HepG2 (cell line): ENCODE data around the gene FAF1. TPM values are rescaled to one million over a fixed set of nuclear protein-coding genes. Genes with fewer than 3 reads are reported as not detected.

ENCODE experiments used
- ATAC-seq: fragments of 200-7000 bp; cut with Tn5 transposase; 3 replicates; pipeline ENCODE4 v1.9.1; 2020; ENCODE audit warnings: mild to moderate bottlenecking, moderate library complexity
- BruUV-seq: library from RNA; stranded (reverse); fragments of 400-500 nt; replicated peaks from 2 replicates; lab custom pipeline; 2021; lab: Mats Ljungman, UMichigan
- CTCF ChIA-PET: fragments of 300-600 bp; formaldehyde crosslinking; extraction: SDS; loops from one replicate; lab custom pipeline; 2021; ENCODE audit warnings: low total read pairs, inconsistent platforms, low intra/inter-chr PET ratio; lab: Yijun Ruan, JAX
- POLR2A ChIA-PET: fragments of 350-600 bp; sonication (Branson Sonifier 250); formaldehyde crosslinking; loops from one replicate; lab custom pipeline; 2020; ENCODE audit warnings: antibody characterized with exemption, inconsistent platforms; lab: Yijun Ruan, JAX
- DNase-seq: peaks from one replicate; pipeline ENCODE4 v3.0.0-alpha.2; 2015; ENCODE audit warnings: low spot score
- FAIRE-seq: peaks from 3 replicates; lab custom pipeline; 2011; peaks lifted over from hg19 to GRCh38; lab: Jason Lieb, UNC
- H2AFZ ChIP-seq: one replicate; pipeline ENCODE4 v1.6.1; 2011; ENCODE audit warnings: low read length, inconsistent platforms
- H3K27ac ChIP-seq: fragments of 300-600 bp; 3 replicates; pipeline ENCODE4 v1.8.0; 2011; ENCODE audit warnings: mixed run types, mild to moderate bottlenecking, mixed read lengths, low read length, inconsistent platforms; ENCODE audit not compliant: insufficient read depth; ENCODE audit errors: extremely low read length
- H3K27me3 ChIP-seq, 2 experiments: fragments of 200-600 bp in 1 of 2; 2 replicates in 1 of 2; 3 replicates in 1 of 2; pipeline versions ENCODE4 v1.6.0 to v1.8.0; 2011; ENCODE audit warnings: low read length in 2 of 2, mild to moderate bottlenecking in 2 of 2, moderate library complexity in 2 of 2, inconsistent platforms in 1 of 2; ENCODE audit not compliant: insufficient read depth in 2 of 2, control insufficient read depth in 1 of 2
- H3K36me3 ChIP-seq, 2 experiments: fragments of 200-600 bp in 1 of 2; replicated peaks in 1 of 2; 2 replicates in 1 of 2; 3 replicates in 1 of 2; pipeline versions ENCODE4 v1.5.1 to v1.8.0; 2011; ENCODE audit warnings: low read length in 2 of 2, inconsistent platforms in 1 of 2; ENCODE audit not compliant: insufficient read depth in 2 of 2, control insufficient read depth in 1 of 2
- H3K4me1 ChIP-seq: 2 replicates; pipeline ENCODE4 v1.5.1; 2012; ENCODE audit warnings: low read length, inconsistent platforms; ENCODE audit not compliant: insufficient read depth
- H3K4me2 ChIP-seq: 2 replicates; pipeline ENCODE4 v1.6.0; 2011; ENCODE audit warnings: low read depth, low read length, inconsistent platforms
- H3K4me3 ChIP-seq, 3 experiments: fragments of 200-600 bp in 1 of 3; sonication (generic), shearing (Covaris generic) in 1 of 3; replicated peaks in 1 of 3; 2 replicates each; pipeline ENCODE4 v1.5.1; 2011 to 2016; ENCODE audit warnings: low read length in 3 of 3, inconsistent platforms in 2 of 3, low read depth in 2 of 3, mild to moderate bottlenecking in 2 of 3, control low read depth in 1 of 3, mixed read lengths in 1 of 3; ENCODE audit not compliant: insufficient read depth in 1 of 3
- H3K79me2 ChIP-seq: one replicate; pipeline ENCODE4 v1.6.1; 2011; ENCODE audit warnings: low read length, inconsistent platforms; ENCODE audit not compliant: insufficient read depth
- H3K9ac ChIP-seq: 2 replicates; pipeline ENCODE4 v1.6.0; 2011; ENCODE audit warnings: mild to moderate bottlenecking, low read depth, low read length, inconsistent platforms; ENCODE audit not compliant: insufficient read depth
- H3K9me3 ChIP-seq: 2 replicates; pipeline ENCODE4 v1.5.1; 2012; ENCODE audit warnings: mild to moderate bottlenecking, low read length
- H4K20me1 ChIP-seq: 2 replicates; pipeline ENCODE4 v1.6.0; 2011; ENCODE audit warnings: inconsistent platforms, mild to moderate bottlenecking, low read length, moderate library complexity; ENCODE audit not compliant: insufficient read depth
- ARNT2 ChIP-seq: sonication (generic); formaldehyde crosslinking; IDR thresholded peaks from 2 replicates; pipeline ENCODE4 v1.8.0; 2022; ENCODE audit warnings: mild to moderate bottlenecking, low read depth, missing genetic modification reagents, moderate library complexity
- CHD4 ChIP-seq: fragments of 200-600 bp; sonication (generic); IDR thresholded peaks from 2 replicates; pipeline ENCODE4 v1.7.0; 2017; ENCODE audit warnings: mild to moderate bottlenecking, low read length, borderline replicate concordance
- FOSL2 ChIP-seq: sonication (generic); formaldehyde crosslinking; IDR thresholded peaks from 2 replicates; pipeline ENCODE4 v1.4.0; 2020; ENCODE audit warnings: missing genetic modification reagents
- FOXP1 ChIP-seq, 2 experiments: fragments of 450-650 bp in 1 of 2; IDR thresholded peaks; 2 replicates each; pipeline ENCODE4 v1.6.1; 2017 to 2018; ENCODE audit warnings: antibody characterized with exemption in 1 of 2
- FUBP1 ChIP-seq: sonication (generic); formaldehyde crosslinking; IDR thresholded peaks from 2 replicates; pipeline ENCODE4 v1.5.1; 2020; ENCODE audit warnings: missing genetic modification reagents, mild to moderate bottlenecking, borderline replicate concordance
- MAFG ChIP-seq: sonication (generic); formaldehyde crosslinking; IDR thresholded peaks from 2 replicates; pipeline ENCODE4 v1.5.1; 2020; ENCODE audit warnings: mild to moderate bottlenecking, missing genetic modification reagents
- MEF2D ChIP-seq: sonication (generic); formaldehyde crosslinking; IDR thresholded peaks from 2 replicates; pipeline ENCODE4 v1.5.1; 2020; ENCODE audit warnings: mild to moderate bottlenecking, missing genetic modification reagents
- SIN3A ChIP-seq: IDR thresholded peaks from 2 replicates; pipeline ENCODE4 v1.6.1; 2011; ENCODE audit warnings: low read depth, mild to moderate bottlenecking, control low read depth, low read length, borderline replicate concordance
- U2AF2 ChIP-seq: fragments of 200-400 bp; formaldehyde crosslinking; IDR thresholded peaks from 2 replicates; pipeline ENCODE4 v1.6.1; 2017; ENCODE audit warnings: low read depth, mild to moderate bottlenecking, low read length
- ZEB1 ChIP-seq: IDR thresholded peaks from 2 replicates; pipeline ENCODE4 v1.6.1; 2012; ENCODE audit warnings: mild to moderate bottlenecking, low read depth, inconsistent platforms; ENCODE audit not compliant: insufficient replicate concordance
- ZNF318 ChIP-seq: sonication (generic); formaldehyde crosslinking; IDR thresholded peaks from 2 replicates; pipeline ENCODE4 v1.4.0; 2020; ENCODE audit warnings: mild to moderate bottlenecking, missing genetic modification reagents
- ZNF329 ChIP-seq: sonication (generic); formaldehyde crosslinking; IDR thresholded peaks from 2 replicates; pipeline ENCODE4 v1.9.0; 2021; ENCODE audit warnings: low read depth, mild to moderate bottlenecking, missing genetic modification reagents
- ZNF367 ChIP-seq: sonication (generic); formaldehyde crosslinking; IDR thresholded peaks from 2 replicates; pipeline ENCODE4 v1.4.0; 2020; ENCODE audit warnings: missing genetic modification reagents, borderline replicate concordance
- ZNF446 ChIP-seq: sonication (generic); formaldehyde crosslinking; IDR thresholded peaks from 2 replicates; pipeline ENCODE4 v1.5.0; 2020; ENCODE audit warnings: mild to moderate bottlenecking, missing genetic modification reagents
- WGBS: methylation state at CpG from one replicate; pipeline ENCODE4 v1.1.6; 2017; ENCODE audit warnings: low lambda C conversion rate; 5-methylcytosine and 5-hydroxymethylcytosine counted together
- in situ Hi-C: cut with HindIII; loops from 2 replicates; pipeline ENCODE4 v1.10.0; 2017; ENCODE audit warnings: low pct_unique_long_range_greater_than_20kb; ENCODE audit not compliant: extremely low pct_ligation_motif_present
- intact Hi-C: fragments of 100-400 bp; cut with micrococcal nuclease; formaldehyde crosslinking; loops from one replicate; pipeline ENCODE4 v1.10.0; 2022; ENCODE audit not compliant: unreplicated experiment
- polyA plus RNA-seq, 8 experiments: library from polyadenylated mRNA; depleted of rRNA in 3 of 8; stranded (reverse) in 7 of 8; unstranded in 1 of 8; fragments of >200 nt; fragmentation: Illumina TruSeq in 4 of 8; extraction: Trizol in 4 of 8; gene quantifications; 2 replicates each; pipeline versions ENCODE4 v1.2.1 to v1.2.3, GENCODE V29; 2011 to 2016; ENCODE audit warnings: low read depth in 4 of 8, missing spikeins in 1 of 8, mixed read lengths in 1 of 8; ENCODE audit not compliant: insufficient read depth in 1 of 8
- total RNA-seq, 5 experiments: library from RNA; depleted of rRNA; stranded (reverse); fragments of >200 nt; fragmentation: Illumina TruSeq; extraction: Trizol; gene quantifications; 2 replicates each; pipeline ENCODE4 v1.2.3, GENCODE V29; 2016; ENCODE audit warnings: low read depth in 1 of 5

Gene FAF1
- total and polyA plus RNA-seq, 2 of the 13 experiments (the other 11 are each of a cell fraction or from before 2014, with no cell fraction given): 19.4 to 63.3 TPM

DNA sequence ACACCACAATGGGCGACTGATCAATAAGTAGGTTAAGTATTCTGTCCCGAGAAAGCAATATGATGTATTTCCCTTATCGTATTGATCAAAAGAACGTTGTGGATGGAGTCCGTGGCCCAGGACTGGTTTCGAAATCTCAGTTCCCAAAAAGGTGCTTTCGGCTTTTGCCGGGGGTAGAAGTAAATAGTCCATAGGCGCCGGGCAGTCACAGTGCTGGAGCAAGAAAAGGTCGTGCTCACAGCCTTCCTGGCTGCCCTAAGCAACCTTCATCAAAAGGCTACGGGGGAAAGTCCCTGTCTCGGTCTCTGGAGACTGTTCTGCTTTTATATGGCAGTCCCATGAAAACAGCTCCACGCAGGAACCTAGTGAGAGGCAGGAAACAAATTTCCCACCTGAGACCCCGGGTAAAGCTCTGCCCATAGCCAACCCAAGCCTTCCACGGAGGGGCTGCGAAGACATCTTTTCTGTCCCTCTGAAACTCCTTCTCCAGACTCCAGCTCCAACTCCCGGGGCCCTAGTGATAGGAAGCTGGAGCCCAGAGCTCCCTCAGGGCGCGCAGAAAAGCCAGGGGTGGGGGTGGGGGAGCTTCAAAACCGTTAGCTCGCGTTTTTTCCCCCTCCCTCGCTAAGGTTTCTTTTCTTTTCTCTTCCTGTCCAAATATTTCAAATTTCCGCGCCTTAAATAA, 17.0 kb upstream of the FAF1 start:
- BruUV-seq: TSS peak; percentile 69
- H3K9ac ChIP-seq: peak overlapping the region; percentile 90
- peak overlapping the region; percentile 43 for H2AFZ ChIP-seq
- ATAC-seq (peak; percentile 73), DNase-seq (peak; percentile 36), FAIRE-seq (peak; percentile 52)
- peak overlapping the region; percentile 81 for H3K4me2 ChIP-seq
- peaks cover 26% of the 10 kb centered on the region for H3K79me2 ChIP-seq
- peaks cover 0 to 4% of the 10 kb centered on the region in 2 experiments; a peak in 2 of 5 replicates for H3K36me3 ChIP-seq
- peak overlapping the region; percentile 93 for H3K27ac ChIP-seq
- intact Hi-C loops: loop anchor here (1.0 kb wide), 1 partner anchor 9 kb away; no protein-coding TSS in a partner anchor
- 0% methylated on average over 21 of the region's 26 CpGs for WGBS
- H3K4me3 ChIP-seq: peak overlapping the region; percentile 89 to 95 (median 93)
- POLR2A ChIA-PET: interaction anchor here (0.8 to 3.4 kb wide), 3 partner anchors 8 to 48 kb away, joined by 3 to 37 read pairs (median 20); partner anchors contain the start of genes CDKN2C and FAF1
- H3K27me3 ChIP-seq: no peaks in the 10 kb centered on the region; a peak in 1 of 5 replicates
- H3K4me1 ChIP-seq: peaks cover 28% of the 10 kb centered on the region
- H4K20me1 ChIP-seq: no peaks in the 10 kb centered on the region
- H3K9me3 ChIP-seq: no peaks in the 10 kb centered on the region
- in situ Hi-C loops: loop anchor here (5.0 to 10.0 kb wide), 2 partner anchors 58 to 200 kb away; no protein-coding TSS in a partner anchor
- CTCF ChIA-PET: no interaction called here
- TF ChIP-seq ARNT2 (CRISPR knock-in tag): no peak
- no peak for TF ChIP-seq ZNF367
- TF ChIP-seq U2AF2: 0 out of 2 replicates have a peak, but pooled peaks have one; percentile 14
- TF ChIP-seq FOXP1 (IDR thresholded peaks at IDR 0.05): no peak
- TF ChIP-seq FOXP1 (CRISPR knock-in tag; IDR thresholded peaks at IDR 0.05): no peak
- no peak for TF ChIP-seq ZNF446 (CRISPR knock-in tag)
- no peak for TF ChIP-seq CHD4
- no peak for TF ChIP-seq MAFG
- TF ChIP-seq MEF2D (CRISPR knock-in tag): no peak
- TF ChIP-seq ZEB1: no peak
- TF ChIP-seq FUBP1 (CRISPR knock-in tag): no peak
- TF ChIP-seq ZNF329 (CRISPR knock-in tag): no peak
- TF ChIP-seq SIN3A: peak; percentile 59; the same call in 1 of the 2 replicates
- TF ChIP-seq ZNF318 (CRISPR knock-in tag): no peak
- no peak for TF ChIP-seq FOSL2 (CRISPR knock-in tag)
